ENCODE measurements around the gene BBC3. TPM values are rescaled to one million over a fixed set of nuclear protein-coding genes. Genes with fewer than 3 reads are reported as not detected.

BBC3 gene
- total and polyA plus RNA-seq, 3 experiments from 2014 or later, result 8.3 to 20.1 (median 19.8) TPM

GRCh38 chr19:47197141-47197540 lies 33.9 kb downstream of the BBC3 start:
- Mint-ChIP-seq H3K9me3 (no peaks in the 10 kb centered on the region), H3K4me3 (no peak overlapping the region), H3K27ac (peak overlapping the region in 2 of 8 donors; percentile 54 to 58), H3K4me1 (peaks cover 0 to 14% (median 4%) of the 10 kb centered on the region in 3 donors), H3K27me3 (no peaks in the 10 kb centered on the region), H3K36me3 (peaks cover 0 to 36% (median 10%) of the 10 kb centered on the region in 3 donors)
- H3K27ac ChIP-seq (ENCODE audit: low read depth, low read length), result no peak overlapping the region
- no peaks in the 10 kb centered on the region for H3K27me3 ChIP-seq (ENCODE audit: insufficient read depth, low read length, poor library complexity, severe bottlenecking)
- H3K4me1 ChIP-seq (ENCODE audit: insufficient read depth, low read length), result peaks cover 7% of the 10 kb centered on the region
- peaks cover 5% of the 10 kb centered on the region for H3K36me3 ChIP-seq (ENCODE audit: insufficient read depth, low read length)
- ChIA-PET POLR2A (no interaction called here), CTCF (interaction anchor here (2.5 kb wide), 1 partner anchor 50 kb away, joined by 8 read pairs; no protein-coding TSS in a partner anchor)
- no peak overlapping the region for H3K4me3 ChIP-seq (ENCODE audit: low read length)
- no peaks in the 10 kb centered on the region for H3K9me3 ChIP-seq (ENCODE audit: low read length)
- DNase-seq, result no peak

- Mint-ChIP-seq H3K9me3 (no peaks in the 10 kb centered on the region), H3K4me1 (peaks cover 10 to 26% (median 15%) of the 10 kb centered on the region in 3 donors), H3K4me3 (no peak overlapping the region), H3K27ac (peak overlapping the region in 2 of 8 donors; percentile 8 to 83), H3K36me3 (peaks cover 0 to 36% (median 10%) of the 10 kb centered on the region in 3 donors), H3K27me3 (no peaks in the 10 kb centered on the region)
- POLR2A ChIA-PET, result no interaction called here
- Histone ChIP-seq H3K36me3 (ENCODE audit: insufficient read depth, low read length) (peaks cover 5% of the 10 kb centered on the region), H3K27me3 (ENCODE audit: insufficient read depth, low read length, poor library complexity, severe bottlenecking) (no peaks in the 10 kb centered on the region), H3K4me3 (ENCODE audit: low read length) (no peak overlapping the region), H3K9me3 (ENCODE audit: low read length) (no peaks in the 10 kb centered on the region), H3K27ac (ENCODE audit: low read depth, low read length) (no peak overlapping the region), H3K4me1 (ENCODE audit: insufficient read depth, low read length) (peaks cover 20% of the 10 kb centered on the region)
- DNase-seq, result no peak
- CTCF ChIA-PET, result no interaction called here
Observed at GRCh38 chr19:47195434-47195833, 35.6 kb downstream of the BBC3 start.

- Histone ChIP-seq H3K9me3 (ENCODE audit: low read length) (no peaks in the 10 kb centered on the region), H3K27ac (ENCODE audit: low read depth, low read length) (no peak overlapping the region), H3K27me3 (ENCODE audit: insufficient read depth, low read length, poor library complexity, severe bottlenecking) (no peaks in the 10 kb centered on the region), H3K4me3 (ENCODE audit: low read length) (no peak overlapping the region), H3K4me1 (ENCODE audit: insufficient read depth, low read length) (peaks cover 72% of the 10 kb centered on the region), H3K36me3 (ENCODE audit: insufficient read depth, low read length) (no peaks in the 10 kb centered on the region)
- peaks cover 41 to 69% (median 55%) of the 10 kb centered on the region in 3 donors for H3K4me1 Mint-ChIP-seq
- CTCF ChIA-PET, result interaction anchor here (1.1 to 2.2 kb wide), 3 partner anchors 12 to 54 kb away, joined by 3 to 13 read pairs (median 3); no protein-coding TSS in a partner anchor
- peak in 3 of 5 donors; percentile 39 to 67 (median 67) for DNase-seq
- H3K4me3 Mint-ChIP-seq, result peak overlapping the region; percentile 2 to 55 (median 33)
- H3K36me3 Mint-ChIP-seq, result peaks cover 0 to 6% (median 4%) of the 10 kb centered on the region in 3 donors
- POLR2A ChIA-PET, result interaction anchor here (1.1 kb wide), 1 partner anchor 36 kb away, joined by 3 read pairs; no protein-coding TSS in a partner anchor
- H3K27me3 Mint-ChIP-seq, result no peaks in the 10 kb centered on the region
- no peaks in the 10 kb centered on the region for H3K9me3 Mint-ChIP-seq
- H3K27ac Mint-ChIP-seq, result peak overlapping the region; percentile 48 to 91 (median 70)
Observed at GRCh38 chr19:47190167-47190727, 40.8 kb downstream of the BBC3 start.

GRCh38 chr19:47188507-47189033 lies 42.4 kb downstream of the BBC3 start:
- H3K4me1 Mint-ChIP-seq, result peaks cover 50 to 70% (median 60%) of the 10 kb centered on the region in 3 donors
- Histone ChIP-seq H3K4me1 (ENCODE audit: insufficient read depth, low read length) (peaks cover 81% of the 10 kb centered on the region), H3K27ac (ENCODE audit: low read depth, low read length) (no peak overlapping the region), H3K4me3 (ENCODE audit: low read length) (no peak overlapping the region), H3K36me3 (ENCODE audit: insufficient read depth, low read length) (no peaks in the 10 kb centered on the region), H3K27me3 (ENCODE audit: insufficient read depth, low read length, poor library complexity, severe bottlenecking) (no peaks in the 10 kb centered on the region), H3K9me3 (ENCODE audit: low read length) (no peaks in the 10 kb centered on the region)
- ChIA-PET POLR2A (interaction anchor here (0.6 to 4.6 kb wide), 3 partner anchors 30 to 326 kb away, joined by 3 to 29 read pairs (median 6); no protein-coding TSS in a partner anchor), CTCF (interaction anchor here (1.2 to 3.4 kb wide), 7 partner anchors 11 to 59 kb away, joined by 3 to 36 read pairs (median 18); no protein-coding TSS in a partner anchor)
- peak overlapping the region; percentile 22 to 99 (median 80) for H3K27ac Mint-ChIP-seq
- H3K36me3 Mint-ChIP-seq, result peaks cover 0 to 7% (median 4%) of the 10 kb centered on the region in 3 donors
- H3K4me3 Mint-ChIP-seq, result peak overlapping the region in 4 of 7 donors; percentile 3 to 66 (median 37)
- no peaks in the 10 kb centered on the region for H3K9me3 Mint-ChIP-seq
- H3K27me3 Mint-ChIP-seq, result no peaks in the 10 kb centered on the region
- no peak for DNase-seq

- Histone ChIP-seq H3K4me1 (ENCODE audit: insufficient read depth, low read length) (peaks cover 89% of the 10 kb centered on the region), H3K36me3 (ENCODE audit: insufficient read depth, low read length) (no peaks in the 10 kb centered on the region), H3K27me3 (ENCODE audit: insufficient read depth, low read length, poor library complexity, severe bottlenecking) (no peaks in the 10 kb centered on the region), H3K4me3 (ENCODE audit: low read length) (no peak overlapping the region), H3K27ac (ENCODE audit: low read depth, low read length) (no peak overlapping the region), H3K9me3 (ENCODE audit: low read length) (no peaks in the 10 kb centered on the region)
- Mint-ChIP-seq H3K27ac (peak overlapping the region in 7 of 8 donors; percentile 70 to 99 (median 95)), H3K4me1 (peaks cover 55 to 76% (median 66%) of the 10 kb centered on the region in 3 donors), H3K9me3 (no peaks in the 10 kb centered on the region), H3K36me3 (peaks cover 0 to 9% (median 4%) of the 10 kb centered on the region in 3 donors), H3K27me3 (no peaks in the 10 kb centered on the region), H3K4me3 (peak overlapping the region in 3 of 7 donors; percentile 10 to 44 (median 28))
- ChIA-PET POLR2A (interaction anchor here (0.6 to 4.6 kb wide), 7 partner anchors 29 to 325 kb away, joined by 3 to 29 read pairs (median 11); partner anchors contain the start of genes CCDC9 and ZC3H4), CTCF (interaction anchor here (1.2 to 3.4 kb wide), 11 partner anchors 10 to 108 kb away, joined by 3 to 47 read pairs (median 9); no protein-coding TSS in a partner anchor)
- no peak for DNase-seq
Observed at GRCh38 chr19:47187797-47188196, 43.2 kb downstream of the BBC3 start.

GRCh38 chr19:47187335-47187655 lies 43.7 kb downstream of the BBC3 start:
- Histone ChIP-seq H3K36me3 (ENCODE audit: insufficient read depth, low read length) (no peaks in the 10 kb centered on the region), H3K4me3 (ENCODE audit: low read length) (peak overlapping the region; percentile 2), H3K27ac (ENCODE audit: low read depth, low read length) (peak overlapping the region; percentile 39), H3K9me3 (ENCODE audit: low read length) (no peaks in the 10 kb centered on the region), H3K27me3 (ENCODE audit: insufficient read depth, low read length, poor library complexity, severe bottlenecking) (no peaks in the 10 kb centered on the region), H3K4me1 (ENCODE audit: insufficient read depth, low read length) (peaks cover 94% of the 10 kb centered on the region)
- Mint-ChIP-seq H3K36me3 (peaks cover 0 to 12% (median 6%) of the 10 kb centered on the region in 3 donors), H3K4me3 (peak overlapping the region; percentile 20 to 86 (median 78)), H3K4me1 (peaks cover 59 to 81% (median 71%) of the 10 kb centered on the region in 3 donors), H3K27ac (peak overlapping the region; percentile 89 to 99 (median 96)), H3K9me3 (no peaks in the 10 kb centered on the region), H3K27me3 (peaks cover 0 to 2% of the 10 kb centered on the region in 2 donors)
- ChIA-PET CTCF (interaction anchor here (1.1 to 3.4 kb wide), 17 partner anchors 9 to 162 kb away, joined by 3 to 47 read pairs (median 6); partner anchors contain the start of genes DHX34 and SAE1), POLR2A (interaction anchor here (1.2 to 4.6 kb wide), 8 partner anchors 24 to 74 kb away, joined by 3 to 29 read pairs (median 10); partner anchors contain the start of genes CCDC9 and ZC3H4)
- DNase-seq, result no peak

- ChIA-PET CTCF (interaction anchor here (0.7 to 3.4 kb wide), 24 partner anchors 9 to 162 kb away, joined by 3 to 47 read pairs (median 4); partner anchors contain the start of genes DHX34, SAE1 and ZC3H4), POLR2A (interaction anchor here (0.9 to 4.6 kb wide), 11 partner anchors 10 to 73 kb away, joined by 3 to 29 read pairs (median 7); partner anchors contain the start of genes CCDC9 and ZC3H4)
- Mint-ChIP-seq H3K9me3 (no peaks in the 10 kb centered on the region), H3K27ac (peak overlapping the region; percentile 89 to 99 (median 96)), H3K36me3 (peaks cover 0 to 16% (median 9%) of the 10 kb centered on the region in 3 donors), H3K27me3 (peaks cover 0 to 3% of the 10 kb centered on the region in 2 donors), H3K4me1 (peaks cover 63 to 87% (median 76%) of the 10 kb centered on the region in 3 donors), H3K4me3 (peak overlapping the region; percentile 25 to 90 (median 78))
- Histone ChIP-seq H3K27me3 (ENCODE audit: insufficient read depth, low read length, poor library complexity, severe bottlenecking) (no peaks in the 10 kb centered on the region), H3K27ac (ENCODE audit: low read depth, low read length) (peak overlapping the region; percentile 39), H3K4me1 (ENCODE audit: insufficient read depth, low read length) (peaks cover 99% of the 10 kb centered on the region), H3K4me3 (ENCODE audit: low read length) (peak overlapping the region; percentile 2), H3K36me3 (ENCODE audit: insufficient read depth, low read length) (no peaks in the 10 kb centered on the region), H3K9me3 (ENCODE audit: low read length) (no peaks in the 10 kb centered on the region)
- peak; percentile 55 to 92 (median 78) for DNase-seq
Observed at GRCh38 chr19:47186446-47187334, 44.3 kb downstream of the BBC3 start.
